HCEC 1CT (cell line): ENCODE data around the gene SLC25A6.
"Not testable (repeated sequence)": the region's sequence is repeated elsewhere in the genome, so short reads cannot be mapped to it uniquely, and the experiment has no call there.

Experiments
- DNase-seq: peaks from one replicate; pipeline ENCODE4 v3.0.0-alpha.2; 2017

SLC25A6 gene

DNA sequence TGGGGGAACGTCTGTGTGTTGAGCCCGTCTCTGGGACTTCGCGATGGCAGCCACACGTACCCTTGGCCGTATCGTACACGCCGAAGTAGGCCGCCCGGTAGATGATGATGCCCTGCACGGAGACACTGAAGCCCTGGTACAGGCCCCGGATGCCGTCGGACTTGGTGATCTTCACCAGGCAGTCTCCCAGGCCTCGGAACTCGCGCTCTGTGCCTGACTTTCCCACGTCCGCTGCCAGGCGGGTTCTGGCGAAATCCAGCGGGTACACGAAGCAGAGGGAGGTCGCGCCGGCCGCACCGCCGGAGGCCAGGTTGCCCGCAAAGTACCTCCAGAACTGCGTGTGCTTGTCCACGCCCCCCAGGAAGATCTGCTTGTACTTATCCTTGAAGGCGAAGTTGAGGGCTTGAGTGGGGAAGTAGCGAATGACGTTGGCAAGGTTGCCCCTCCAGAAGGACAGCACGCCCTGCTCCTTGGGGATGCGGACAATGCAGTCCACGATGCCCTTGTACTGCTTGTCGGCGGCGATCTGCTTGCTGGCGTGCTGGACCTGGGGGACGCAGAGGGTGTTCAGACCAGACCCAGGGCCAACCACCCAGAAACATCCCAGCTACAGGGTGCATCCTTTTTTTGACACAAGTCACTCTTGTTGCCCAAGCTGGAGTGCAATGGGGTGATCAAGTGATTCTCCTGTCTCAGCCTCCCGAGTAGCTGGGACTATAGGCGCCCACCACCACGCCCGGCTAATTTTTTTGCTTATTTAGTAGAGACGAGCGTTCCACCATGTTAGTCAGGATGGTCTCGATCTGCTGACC lies 2.5 kb downstream of the SLC25A6 start:
- DNase-seq = no peak

DNA sequence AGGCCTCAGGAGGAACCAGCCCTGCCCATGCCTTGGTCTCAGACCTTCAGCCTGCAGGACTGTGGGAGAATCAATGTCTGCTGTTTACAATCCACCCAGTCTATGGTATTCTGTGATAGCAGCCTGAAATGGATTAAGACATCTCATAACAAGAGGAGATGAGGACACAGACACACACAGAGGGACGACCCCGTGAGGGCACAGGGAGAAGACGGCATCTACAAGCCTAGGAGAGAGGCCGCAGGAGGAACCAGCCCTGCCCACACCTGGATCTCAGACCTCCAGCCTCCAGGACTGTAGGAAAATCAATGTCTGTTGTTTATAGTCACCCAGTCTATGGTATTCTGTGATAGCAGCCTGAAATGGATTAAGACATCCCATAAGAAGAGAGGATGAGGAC lies 3.3 kb downstream of the SLC25A6 start:
- DNase-seq = no peak

DNA sequence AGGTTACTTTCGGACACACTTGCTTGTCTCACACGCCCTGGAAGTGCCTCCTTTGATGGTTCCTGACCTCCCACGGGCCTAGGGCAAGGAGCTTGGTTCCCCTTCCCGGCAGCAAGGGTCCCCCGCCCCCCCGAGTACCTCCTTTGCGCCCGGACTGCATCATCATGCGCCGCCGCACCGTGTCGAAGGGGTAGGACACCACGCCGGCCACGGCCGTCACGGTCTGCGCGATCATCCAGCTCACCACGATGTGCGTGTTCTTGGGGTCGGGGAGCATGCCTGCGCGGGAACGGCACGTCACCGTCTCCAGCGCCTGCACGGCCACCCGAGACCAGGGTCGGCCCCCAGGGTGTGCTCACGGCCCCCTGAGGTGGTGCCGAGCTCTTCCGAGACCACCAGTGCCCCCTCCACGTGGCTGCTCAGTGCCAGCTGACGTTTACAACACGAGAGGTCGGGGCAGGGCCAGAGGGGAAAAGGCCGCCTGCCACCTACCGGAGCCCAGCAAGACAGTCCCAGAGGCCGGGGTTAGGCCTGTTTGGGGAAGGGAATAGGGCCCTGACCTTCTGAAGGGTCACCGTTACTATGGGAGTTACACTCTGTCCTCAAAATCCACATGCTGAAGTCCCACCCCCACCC lies 4.7 kb downstream of the SLC25A6 start:
- no peak for DNase-seq

DNA sequence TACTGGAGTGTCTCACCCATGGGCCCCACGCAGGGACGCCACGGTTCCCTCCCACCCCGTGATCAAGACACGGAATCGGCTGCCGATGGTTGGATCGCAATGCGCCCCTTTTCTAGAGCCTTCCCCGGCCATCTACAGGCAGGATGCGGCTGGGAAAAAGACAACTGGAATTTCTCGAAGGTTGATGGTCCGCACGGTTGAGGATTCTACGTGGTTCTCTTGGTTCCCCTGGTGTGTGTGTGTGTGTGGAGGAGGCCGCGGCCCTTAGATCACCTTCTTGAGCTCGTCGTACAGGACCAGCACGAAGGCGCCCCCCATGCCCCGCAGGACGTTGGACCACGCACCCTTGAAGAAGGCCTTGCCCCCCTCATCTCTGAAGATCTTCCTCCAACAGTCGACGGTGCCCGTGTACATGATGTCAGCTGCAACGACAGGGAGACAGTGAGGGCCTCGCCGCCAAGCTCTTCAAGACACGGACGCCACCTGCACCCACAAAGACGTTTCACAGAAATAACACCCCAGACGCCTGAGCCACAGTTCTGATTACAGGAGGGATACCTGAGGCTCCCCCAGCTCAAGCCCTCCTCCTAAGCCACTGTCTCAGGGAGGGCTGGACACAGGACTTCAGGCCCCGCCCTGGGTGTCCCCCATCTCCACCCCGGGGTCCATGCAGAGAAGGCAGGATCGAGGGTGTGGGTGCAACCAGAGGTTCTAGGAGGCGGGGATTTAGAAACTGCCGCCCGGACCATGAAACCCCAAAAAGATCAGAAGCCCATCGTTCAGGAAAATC lies 5.4 kb downstream of the SLC25A6 start:
- no peak for DNase-seq

DNA sequence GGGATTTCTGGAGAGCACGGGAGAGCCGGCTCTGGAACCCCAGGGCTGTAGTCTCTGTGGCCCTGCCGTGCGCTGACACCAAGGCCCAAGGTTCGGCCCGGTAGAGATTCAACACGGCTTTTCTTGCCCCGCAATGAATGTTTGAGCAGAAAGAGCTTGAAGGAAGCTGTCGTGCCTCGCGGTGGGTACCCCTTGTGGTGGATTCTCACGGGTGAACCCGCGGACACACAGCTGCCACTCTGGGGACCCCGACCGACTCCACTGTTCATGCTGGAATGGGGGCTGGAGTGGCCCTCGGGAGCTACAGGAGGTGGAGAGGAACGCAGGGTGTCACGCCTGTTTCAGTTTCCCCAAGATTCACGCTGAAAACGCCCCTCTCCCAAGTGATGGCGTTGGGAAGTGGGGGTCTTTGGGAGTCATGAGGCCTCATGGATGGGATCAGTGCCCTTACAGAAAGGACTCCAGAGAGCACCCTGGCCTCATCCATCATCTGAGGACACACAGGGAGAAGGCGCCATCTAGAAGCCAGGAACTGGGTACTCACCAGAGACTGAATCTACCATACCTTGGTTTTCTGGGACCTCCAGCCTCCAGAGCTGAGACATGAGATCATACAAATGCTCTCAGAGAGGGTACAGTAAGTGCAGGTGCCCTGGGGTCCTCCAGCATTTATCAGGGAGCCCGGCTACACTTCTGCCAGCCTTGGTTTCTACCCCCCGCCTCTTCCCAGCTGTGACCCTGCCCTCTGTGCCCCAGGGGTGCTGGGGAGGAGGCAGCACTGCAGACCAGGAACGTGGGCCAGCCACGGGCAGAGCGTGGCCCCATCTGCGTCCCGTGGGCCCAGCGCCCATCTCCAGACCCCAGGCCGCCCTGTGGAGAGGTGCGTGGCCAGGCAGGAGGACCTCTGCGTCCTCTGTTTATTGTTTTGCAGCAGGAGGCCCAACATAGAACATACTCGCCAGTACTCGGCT lies 6.4 kb downstream of the SLC25A6 start:
- DNase-seq = no peak

DNA sequence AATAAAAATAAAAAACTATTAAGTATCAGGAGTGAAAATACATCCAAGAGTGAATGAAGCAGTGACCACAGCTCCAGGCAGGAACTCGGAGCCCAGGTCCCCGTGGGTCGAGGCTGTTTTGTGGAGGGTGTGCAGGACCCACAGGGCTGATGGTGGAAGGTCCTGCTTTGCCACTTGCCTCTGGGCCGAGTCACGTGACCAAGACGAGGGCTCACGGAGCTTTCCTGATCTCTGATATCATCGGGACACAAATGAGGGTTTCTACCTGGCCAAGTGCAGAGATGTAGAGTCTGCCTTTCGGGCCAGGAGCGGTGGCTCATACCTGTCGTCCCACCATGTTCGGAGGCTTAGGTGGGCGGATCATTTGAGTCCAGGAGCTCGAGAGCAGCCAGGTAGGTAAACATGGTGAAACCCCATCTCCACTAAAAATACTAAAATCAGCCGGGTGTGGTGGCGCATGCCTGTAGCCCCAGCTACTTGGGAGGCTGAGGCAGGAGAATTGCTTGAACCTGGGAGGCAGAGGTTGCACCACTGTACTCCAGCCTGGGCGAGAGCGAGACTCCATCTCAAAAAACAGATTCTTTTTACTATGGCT lies 7.2 kb downstream of the SLC25A6 start:
- no peak for DNase-seq

DNA sequence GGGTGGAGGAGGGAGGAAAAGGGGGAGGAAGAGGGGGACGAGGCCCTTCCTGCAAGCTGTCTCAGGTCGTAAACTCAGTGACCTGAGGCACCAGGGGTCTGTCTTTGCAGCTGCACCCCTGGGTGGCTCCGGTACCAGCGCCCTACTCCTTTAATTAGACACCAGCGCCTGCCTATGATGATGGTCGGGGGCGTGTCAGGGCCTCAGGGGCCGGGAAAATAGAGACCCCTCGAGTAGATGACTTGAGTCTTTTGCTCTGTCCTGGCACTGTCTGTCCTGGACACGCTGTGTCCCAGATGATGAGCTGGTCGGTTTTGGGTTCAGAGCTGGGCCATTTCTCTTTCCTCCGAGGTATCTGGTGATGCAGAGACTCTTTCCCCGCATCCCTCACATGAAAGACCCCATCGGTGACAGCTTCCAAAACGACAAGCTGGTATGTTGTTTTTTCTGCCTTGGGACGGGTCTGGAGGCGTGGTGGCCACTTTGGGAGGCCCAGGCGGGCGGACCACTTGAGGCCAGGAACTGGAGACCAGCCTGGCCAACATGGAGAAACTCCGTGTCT lies 11.2 kb downstream of the SLC25A6 start:
- DNase-seq = no peak

GRCh38 chrX:1378306-1378759 lies 13.6 kb downstream of the SLC25A6 start:
- no peak for DNase-seq

GRCh38 chrX:1368385-1368698 lies 23.6 kb downstream of the SLC25A6 start:
- no peak for DNase-seq

DNA sequence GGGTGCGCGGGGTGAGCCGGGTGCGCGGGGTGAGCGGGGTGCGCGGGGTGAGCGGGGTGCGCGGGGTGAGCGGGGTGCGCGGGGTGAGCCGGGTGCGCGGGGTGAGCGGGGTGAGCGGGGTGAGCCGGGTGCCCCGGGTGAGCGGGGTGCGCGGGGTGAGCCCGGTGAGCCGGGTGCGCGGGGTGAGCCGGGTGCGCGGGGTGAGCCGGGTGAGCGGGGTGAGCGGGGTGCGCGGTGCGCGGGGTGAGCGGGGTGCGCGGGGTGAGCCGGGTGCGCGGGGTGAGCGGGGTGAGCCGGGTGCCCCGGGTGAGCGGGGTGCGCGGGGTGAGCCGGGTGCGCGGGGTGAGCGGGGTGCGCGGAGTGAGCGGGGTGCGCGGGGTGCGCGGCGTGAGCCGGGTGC lies 25.6 kb downstream of the SLC25A6 start:
- DNase-seq = not testable (repeated sequence)

GRCh38 chrX:1361910-1362309 lies 30.0 kb downstream of the SLC25A6 start:
- DNase-seq = no peak

DNA sequence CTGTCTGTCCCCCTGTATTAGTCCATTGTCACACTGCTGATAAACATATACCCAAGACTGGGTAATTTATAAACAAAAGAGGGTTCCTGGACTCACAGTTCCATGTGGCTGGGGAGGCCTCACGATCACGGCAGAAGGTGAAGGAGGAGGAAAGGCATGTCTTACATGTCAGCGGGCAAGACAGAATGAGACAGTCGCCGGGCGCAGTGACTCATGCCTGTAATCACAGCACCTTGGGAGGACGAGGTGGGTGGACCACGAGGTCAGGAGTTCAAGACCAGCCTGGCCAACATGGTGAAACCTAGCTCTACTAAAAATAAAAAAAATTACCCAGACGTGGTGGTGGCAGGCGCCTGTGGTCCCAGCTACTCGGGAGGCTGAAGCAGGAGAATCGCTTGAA lies 30.6 kb downstream of the SLC25A6 start:
- DNase-seq = no peak

DNA sequence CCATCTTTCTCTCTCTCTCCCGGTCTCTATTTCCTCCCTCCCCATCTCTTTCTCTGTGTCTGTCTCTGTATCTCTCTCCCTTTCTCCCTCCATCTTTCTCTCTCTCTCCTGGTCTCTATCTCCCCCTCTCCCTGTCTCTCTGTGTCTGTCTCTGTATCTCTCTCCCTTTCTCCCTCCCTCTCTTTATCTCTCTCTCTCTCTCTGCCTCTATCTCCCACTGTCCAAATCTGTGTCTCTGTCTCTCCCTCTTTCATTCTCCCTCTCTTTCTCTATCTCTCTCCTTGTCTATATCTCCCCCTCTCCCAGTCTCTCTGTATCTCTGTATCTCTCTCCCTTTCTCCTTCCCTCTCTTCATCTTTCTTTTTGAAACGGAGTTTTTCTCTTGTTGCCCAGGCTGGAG lies 31.7 kb downstream of the SLC25A6 start:
- no peak for DNase-seq

- DNase-seq = no peak
Observed at GRCh38 chrX:1359477-1359873, 32.4 kb downstream of the SLC25A6 start.

- DNase-seq = no peak
Observed at GRCh38 chrX:1358793-1359476, 33.0 kb downstream of the SLC25A6 start.

DNA sequence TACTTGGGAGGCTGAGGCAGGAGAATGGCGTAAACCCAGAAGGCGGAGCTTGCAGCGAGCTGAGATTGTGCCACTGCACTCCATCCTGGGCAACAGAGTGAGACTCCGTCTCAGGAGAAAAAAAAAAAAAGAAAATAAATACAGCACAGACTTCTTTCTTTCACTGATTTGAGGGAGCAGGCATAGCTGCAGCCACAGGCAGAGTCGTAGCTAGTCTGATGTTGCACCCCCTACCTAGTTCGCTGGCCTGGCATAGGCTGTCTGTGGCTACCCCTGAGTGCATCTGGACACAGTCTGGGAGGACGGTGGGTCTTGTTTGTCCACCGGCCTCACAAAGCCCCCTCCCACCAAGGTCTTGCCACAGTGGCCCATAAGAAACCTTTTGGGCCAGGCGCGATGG lies 33.9 kb downstream of the SLC25A6 start:
- no peak for DNase-seq

DNA sequence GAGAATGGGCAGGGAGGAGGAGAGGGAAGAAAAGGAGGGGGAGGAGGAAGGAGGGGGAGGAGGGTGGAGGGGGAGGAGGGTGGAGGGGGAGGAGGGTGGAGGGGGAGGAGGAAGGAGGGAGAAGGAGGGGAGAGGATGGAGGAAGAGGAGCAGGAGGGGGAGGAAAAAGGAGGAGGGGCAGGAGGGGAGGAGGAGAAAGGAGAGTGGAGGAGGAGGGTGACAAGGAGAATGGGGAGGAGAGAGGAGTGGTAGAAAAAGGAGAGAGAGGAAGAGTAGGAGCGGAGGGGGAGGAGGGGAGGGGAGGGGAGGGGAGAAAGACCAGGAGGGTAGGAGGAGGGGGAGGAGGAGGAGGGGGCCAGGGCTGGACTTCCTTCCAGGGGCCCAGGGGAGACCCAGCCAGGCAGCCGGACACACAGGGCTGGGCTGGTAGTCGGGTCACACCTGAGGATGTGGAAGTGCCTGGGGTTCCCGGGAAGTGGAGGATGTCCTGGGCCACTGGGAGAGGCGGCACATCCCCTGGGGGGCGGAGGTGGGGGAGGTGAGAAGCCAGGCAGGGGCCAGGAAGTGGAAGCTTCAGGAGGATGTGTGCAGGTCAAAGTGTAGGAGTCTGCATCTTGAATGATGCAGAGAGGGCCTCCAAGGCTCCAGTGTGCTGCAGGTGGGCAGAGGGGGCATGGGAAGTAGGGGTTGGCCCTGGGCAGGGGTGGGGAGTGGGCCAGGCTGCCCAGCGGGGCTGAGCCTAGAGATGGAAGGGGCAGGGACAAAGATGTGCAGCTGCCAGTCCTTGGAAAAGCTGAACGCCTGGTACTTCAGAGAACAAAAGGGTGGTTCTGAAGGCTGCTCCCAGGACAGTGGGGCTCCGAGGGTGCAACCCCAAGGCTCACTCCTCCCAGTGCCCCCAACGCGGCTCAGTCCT lies 36.5 kb downstream of the SLC25A6 start:
- no peak for DNase-seq

DNA sequence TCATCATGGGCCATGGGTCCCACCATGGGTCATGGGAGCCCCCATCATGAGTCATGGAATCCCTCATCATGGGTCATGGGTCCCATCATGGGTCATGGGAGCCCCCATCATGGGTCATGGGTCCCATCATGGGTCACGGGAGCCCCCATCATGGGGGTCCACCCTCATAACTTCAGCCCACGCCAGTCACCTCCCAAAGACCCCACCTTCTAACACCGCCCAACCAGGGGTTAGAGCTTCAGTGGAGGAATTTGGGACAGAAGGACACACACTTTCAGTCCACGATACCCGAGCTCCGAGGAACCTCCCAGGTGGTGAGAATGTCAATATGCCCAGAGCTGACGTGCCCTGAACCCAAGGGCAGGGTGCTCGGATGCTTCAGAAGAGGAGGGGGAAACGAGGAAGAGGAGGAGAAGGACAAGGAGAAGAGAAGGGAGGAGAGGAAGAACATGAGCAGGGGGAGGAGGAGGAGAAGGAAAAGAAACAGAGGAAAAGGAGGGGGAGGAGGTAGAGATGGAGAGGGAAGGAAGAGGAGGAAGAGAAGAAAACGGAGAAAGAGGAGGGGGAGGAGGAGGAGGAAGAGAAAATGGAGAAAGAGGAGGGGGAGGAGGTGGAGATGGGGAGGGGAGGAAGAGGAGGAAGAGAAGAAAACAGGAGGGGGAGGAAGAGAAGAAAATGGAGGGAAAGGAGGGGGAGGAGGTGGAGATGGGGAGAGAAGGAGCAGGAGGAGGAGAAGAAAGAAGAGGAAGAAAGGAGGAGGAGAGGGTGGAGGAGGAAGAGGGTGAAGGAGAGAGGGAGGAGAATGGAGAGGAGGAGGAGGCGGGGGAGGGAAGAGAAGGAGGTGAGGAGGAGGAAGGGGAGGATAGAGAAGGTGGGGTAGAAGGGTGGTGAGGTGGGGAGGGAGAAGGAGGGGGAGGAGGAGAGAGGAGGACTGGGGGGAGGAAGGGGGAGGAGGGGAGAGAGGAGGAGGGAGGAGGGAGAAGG lies 37.6 kb downstream of the SLC25A6 start:
- no peak for DNase-seq
